Measurements from ENCODE around the gene SEC14L2. TPM values are rescaled to one million over a fixed set of nuclear protein-coding genes. Genes with fewer than 3 reads are reported as not detected.

SEC14L2 gene
- total and polyA plus RNA-seq, 2 donors (not counting 1 experiment from before 2014, with no cell fraction given) = 0.24 to 0.67 TPM

DNA sequence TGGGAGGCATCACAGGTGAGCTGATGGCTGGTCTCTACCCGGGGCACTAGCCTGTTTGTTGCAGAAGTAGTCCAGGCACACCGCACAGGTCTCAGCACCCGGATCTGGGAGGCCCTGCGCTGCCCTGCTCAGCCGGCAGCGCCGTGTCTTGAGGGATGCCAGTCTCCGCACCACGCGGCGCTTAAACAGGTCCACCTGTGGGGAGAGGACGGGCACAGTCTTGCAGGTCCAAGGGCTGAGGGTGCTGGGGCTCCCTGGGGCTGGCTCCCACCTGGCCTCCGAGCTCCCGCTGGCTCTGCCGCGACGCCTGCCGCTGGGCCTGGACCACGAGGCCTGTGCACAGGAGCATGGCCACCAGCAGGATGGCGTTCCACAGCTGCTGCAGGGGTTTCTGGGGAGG is 16.8 kb upstream of the SEC14L2 start:
- Histone ChIP-seq H3K9ac (ENCODE audit: low read length) (no peak overlapping the region), H3K27ac (ENCODE audit: low read length in 2 of 2) (no peak overlapping the region), H3K4me1 (ENCODE audit: control insufficient read depth in 2 of 2, insufficient read depth in 2 of 2, low read length in 2 of 2) (peaks cover 3 to 9% of the 10 kb centered on the region in 2 donors), H2AFZ (ENCODE audit: insufficient read depth, low read depth, low read length, poor library complexity, severe bottlenecking) (no peak overlapping the region), H3K4me2 (replicated peaks; ENCODE audit: low read depth, low read length, poor library complexity, severe bottlenecking) (no peak overlapping the region), H3K36me3 (replicated peaks in 1 of 2; ENCODE audit: control extremely low read depth in 1 of 2, control insufficient read depth in 1 of 2, extremely low read depth in 1 of 2, insufficient read depth in 2 of 2, low read length in 1 of 2) (no peaks in the 10 kb centered on the region), H4K20me1 (ENCODE audit: control insufficient read depth, insufficient read depth, low read length, poor library complexity, severe bottlenecking) (no peaks in the 10 kb centered on the region), H3K9me3 (ENCODE audit: control extremely low read depth in 1 of 3, control insufficient read depth in 2 of 3, insufficient read depth in 1 of 3, low read length in 2 of 3) (no peaks in the 10 kb centered on the region), H3K27me3 (replicated peaks in 1 of 4; ENCODE audit: control extremely low read depth in 1 of 4, control insufficient read depth in 3 of 4, insufficient read depth in 4 of 4, low read length in 3 of 4) (no peaks in the 10 kb centered on the region), H3K4me3 (ENCODE audit: control extremely low read depth in 1 of 5, extremely low read depth in 1 of 5, insufficient read depth in 1 of 5, low read depth in 2 of 5, low read length in 4 of 5) (no peak overlapping the region), H3K79me2 (ENCODE audit: control insufficient read depth, insufficient read depth, low read length) (no peaks in the 10 kb centered on the region)
- H3K27ac Mint-ChIP-seq = no peak overlapping the region
- H3K4me3 Mint-ChIP-seq = no peak overlapping the region
- TF ChIP-seq, protein P1, sequence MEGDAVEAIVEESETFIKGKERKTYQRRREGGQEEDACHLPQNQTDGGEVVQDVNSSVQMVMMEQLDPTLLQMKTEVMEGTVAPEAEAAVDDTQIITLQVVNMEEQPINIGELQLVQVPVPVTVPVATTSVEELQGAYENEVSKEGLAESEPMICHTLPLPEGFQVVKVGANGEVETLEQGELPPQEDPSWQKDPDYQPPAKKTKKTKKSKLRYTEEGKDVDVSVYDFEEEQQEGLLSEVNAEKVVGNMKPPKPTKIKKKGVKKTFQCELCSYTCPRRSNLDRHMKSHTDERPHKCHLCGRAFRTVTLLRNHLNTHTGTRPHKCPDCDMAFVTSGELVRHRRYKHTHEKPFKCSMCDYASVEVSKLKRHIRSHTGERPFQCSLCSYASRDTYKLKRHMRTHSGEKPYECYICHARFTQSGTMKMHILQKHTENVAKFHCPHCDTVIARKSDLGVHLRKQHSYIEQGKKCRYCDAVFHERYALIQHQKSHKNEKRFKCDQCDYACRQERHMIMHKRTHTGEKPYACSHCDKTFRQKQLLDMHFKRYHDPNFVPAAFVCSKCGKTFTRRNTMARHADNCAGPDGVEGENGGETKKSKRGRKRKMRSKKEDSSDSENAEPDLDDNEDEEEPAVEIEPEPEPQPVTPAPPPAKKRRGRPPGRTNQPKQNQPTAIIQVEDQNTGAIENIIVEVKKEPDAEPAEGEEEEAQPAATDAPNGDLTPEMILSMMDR (IDR thresholded peaks at IDR 0.05) = no peak
- no peak for TF ChIP-seq EZH2 (IDR thresholded peaks at IDR 0.05; ENCODE audit: borderline replicate concordance, insufficient read depth, low read depth, low read length, poor library complexity, severe bottlenecking)
- no peaks in the 10 kb centered on the region for H3K9me3 Mint-ChIP-seq (ENCODE audit: insufficient read depth)
- POLR2A ChIA-PET = interaction anchor here (0.6 kb wide), 1 partner anchor 1308 kb away, joined by 6 read pairs; no protein-coding TSS in a partner anchor
- 96% methylated on average over 12 of the region's 20 CpGs for WGBS (ENCODE audit: insufficient coverage)
- no peak for ATAC-seq (ENCODE audit: low read depth)
- CTCF ChIA-PET = interaction anchor here (1.2 kb wide), 1 partner anchor 92 kb away, joined by 5 read pairs; no protein-coding TSS in a partner anchor
- peaks cover 3% of the 10 kb centered on the region for H3K4me1 Mint-ChIP-seq
- H3K27me3 Mint-ChIP-seq = no peaks in the 10 kb centered on the region
- intact Hi-C loops (cut with micrococcal nuclease) = no loop called here
- no peak for DNase-seq

DNA sequence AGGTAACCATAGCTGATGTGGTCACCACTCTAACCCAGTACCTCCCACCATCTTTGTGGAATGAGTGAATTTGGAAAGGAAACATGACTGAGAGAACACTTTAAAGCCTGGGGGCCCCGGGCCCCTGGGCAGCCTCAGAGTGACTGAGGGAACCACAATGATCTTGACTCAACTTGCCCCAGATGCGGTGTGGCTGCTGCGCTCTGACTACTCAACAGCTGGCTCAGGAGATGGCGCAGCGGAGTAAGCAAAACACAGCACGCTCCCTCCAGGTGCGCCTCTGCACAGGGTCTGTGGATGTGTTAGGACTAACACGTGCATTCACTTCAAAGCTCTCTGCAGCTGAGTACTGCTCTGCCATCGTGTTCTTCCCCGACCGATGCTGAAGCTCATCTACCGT is 15.6 kb upstream of the SEC14L2 start:
- WGBS (ENCODE audit: insufficient coverage) = 88% methylated on average over 8 of the region's 12 CpGs
- H3K27me3 Mint-ChIP-seq = no peaks in the 10 kb centered on the region
- Histone ChIP-seq H4K20me1 (ENCODE audit: control insufficient read depth, insufficient read depth, low read length, poor library complexity, severe bottlenecking) (no peaks in the 10 kb centered on the region), H3K4me2 (replicated peaks; ENCODE audit: low read depth, low read length, poor library complexity, severe bottlenecking) (no peak overlapping the region), H3K27me3 (replicated peaks in 1 of 4; ENCODE audit: control extremely low read depth in 1 of 4, control insufficient read depth in 3 of 4, insufficient read depth in 4 of 4, low read length in 3 of 4) (no peaks in the 10 kb centered on the region), H3K9ac (ENCODE audit: low read length) (no peak overlapping the region), H3K36me3 (replicated peaks in 1 of 2; ENCODE audit: control extremely low read depth in 1 of 2, control insufficient read depth in 1 of 2, extremely low read depth in 1 of 2, insufficient read depth in 2 of 2, low read length in 1 of 2) (no peaks in the 10 kb centered on the region), H2AFZ (ENCODE audit: insufficient read depth, low read depth, low read length, poor library complexity, severe bottlenecking) (no peak overlapping the region), H3K79me2 (ENCODE audit: control insufficient read depth, insufficient read depth, low read length) (no peaks in the 10 kb centered on the region), H3K9me3 (ENCODE audit: control extremely low read depth in 1 of 3, control insufficient read depth in 2 of 3, insufficient read depth in 1 of 3, low read length in 2 of 3) (no peaks in the 10 kb centered on the region), H3K4me1 (ENCODE audit: control insufficient read depth in 2 of 2, insufficient read depth in 2 of 2, low read length in 2 of 2) (peaks cover 3 to 9% of the 10 kb centered on the region in 2 donors), H3K4me3 (ENCODE audit: control extremely low read depth in 1 of 5, extremely low read depth in 1 of 5, insufficient read depth in 1 of 5, low read depth in 2 of 5, low read length in 4 of 5) (no peak overlapping the region), H3K27ac (ENCODE audit: low read length in 2 of 2) (no peak overlapping the region)
- ChIA-PET CTCF (interaction anchor here (1.0 to 19.9 kb wide), 2 partner anchors 93 to 118 kb away, joined by 4 to 510 read pairs; partner anchors contain the start of gene CASTOR1), POLR2A (no interaction called here)
- no peaks in the 10 kb centered on the region for H3K9me3 Mint-ChIP-seq (ENCODE audit: insufficient read depth)
- intact Hi-C loops (cut with micrococcal nuclease) = no loop called here
- ATAC-seq (ENCODE audit: low read depth) (no peak), DNase-seq (no peak)
- no peak overlapping the region for H3K27ac Mint-ChIP-seq
- no peak overlapping the region for H3K4me3 Mint-ChIP-seq
- peaks cover 4% of the 10 kb centered on the region for H3K4me1 Mint-ChIP-seq
- TF ChIP-seq, protein P1 (IDR thresholded peaks at IDR 0.05) = no peak
- no peak for TF ChIP-seq EZH2 (IDR thresholded peaks at IDR 0.05; ENCODE audit: borderline replicate concordance, insufficient read depth, low read depth, low read length, poor library complexity, severe bottlenecking)
